ENCODE data around the gene RAB1A.

GRCh38 chr2:65159906-65160305 is 30.0 kb upstream of the RAB1A start:
- TF ChIP-seq CTCF (IDR thresholded peaks at IDR 0.05; ENCODE audit: borderline replicate concordance, extremely low read depth, low read length, poor library complexity, severe bottlenecking) (no peak), EZH2 (IDR thresholded peaks at IDR 0.05; ENCODE audit: borderline replicate concordance, low read depth, low read length, severe bottlenecking) (no peak)

Data from DND-41 (cell line).